Measurements from ENCODE around the gene HAPLN1. TPM values are rescaled to one million over a fixed set of nuclear protein-coding genes. Genes with fewer than 3 reads are reported as not detected.

HAPLN1 gene
- polyA plus RNA-seq, 2 of the 4 experiments (the other 2 are of a cell fraction) = not detected

GRCh38 chr5:83751201-83751600 is 30.5 kb upstream of the HAPLN1 start:
- H3K27ac ChIP-seq = no peak overlapping the region
- ChIA-PET CTCF (no interaction called here), POLR2A (no interaction called here)
- no peak for ATAC-seq
- no peak overlapping the region for H3K4me3 ChIP-seq
- DNase-seq (ENCODE audit: low read depth in 1 of 2, low spot score in 1 of 2) = no peak
- no peak overlapping the region for H3K4me2 ChIP-seq
- WGBS (ENCODE audit: missing lambda C conversion rate) = 0% methylated on average over 1 of the region's 1 CpG
- H3K9me3 ChIP-seq = no peaks in the 10 kb centered on the region
- no peaks in the 10 kb centered on the region for H3K4me1 ChIP-seq
- FAIRE-seq = no peak
- no peak for TF ChIP-seq HOXA7 (CRISPR knock-in tag; IDR thresholded peaks at IDR 0.05)
- TF ChIP-seq RAD21 (conservative IDR thresholded peaks at IDR 0.05 in 1 of 2, IDR thresholded peaks at IDR 0.05 in 1 of 2) = no peak
- TF ChIP-seq FOSB (CRISPR knock-in tag; IDR thresholded peaks at IDR 0.05) = no peak
- TF ChIP-seq GATA3 (IDR thresholded peaks at IDR 0.05; ENCODE audit: borderline replicate concordance) = no peak
- TF ChIP-seq SREBF2 (IDR thresholded peaks at IDR 0.05) = no peak
- TF ChIP-seq KDM1A (IDR thresholded peaks at IDR 0.05; ENCODE audit: low read depth) = no peak
- no peak for TF ChIP-seq CTCF (IDR thresholded peaks at IDR 0.05)
- no peak for TF ChIP-seq JUNB (IDR thresholded peaks at IDR 0.05)
- TF ChIP-seq RFX5 (IDR thresholded peaks at IDR 0.05) = no peak
- TF ChIP-seq EHMT2 (IDR thresholded peaks at IDR 0.05; ENCODE audit: low read depth) = no peak
- TF ChIP-seq ELK1 (IDR thresholded peaks at IDR 0.05; ENCODE audit: low read depth, low read length) = no peak
- no peak for TF ChIP-seq ZSCAN20 (CRISPR knock-in tag; IDR thresholded peaks at IDR 0.05)
- no peak for TF ChIP-seq SMC3 (IDR thresholded peaks at IDR 0.05)

GRCh38 chr5:83750749-83751148 is 30.1 kb upstream of the HAPLN1 start:
- Histone ChIP-seq H3K27ac (no peak overlapping the region), H3K4me1 (no peaks in the 10 kb centered on the region), H3K4me2 (no peak overlapping the region), H3K9me3 (no peaks in the 10 kb centered on the region), H3K4me3 (no peak overlapping the region)
- TF ChIP-seq NPAS2 (CRISPR knock-in tag; IDR thresholded peaks at IDR 0.05; ENCODE audit: borderline replicate concordance) (no peak), NFE2L2 (conservative IDR thresholded peaks at IDR 0.05; ENCODE audit: low read length) (no peak), RCOR1 (IDR thresholded peaks at IDR 0.05; ENCODE audit: low read depth, low read length) (no peak)
- DNase-seq (ENCODE audit: low read depth in 1 of 2, low spot score in 1 of 2) (no peak), FAIRE-seq (no peak), ATAC-seq (no peak)
- 4% methylated on average over 1 of the region's 1 CpG for WGBS (ENCODE audit: missing lambda C conversion rate)
- POLR2A ChIA-PET = no interaction called here
- CTCF ChIA-PET = no interaction called here

GRCh38 chr5:83745816-83746215 is 25.2 kb upstream of the HAPLN1 start:
- Histone ChIP-seq H3K9me3 (no peaks in the 10 kb centered on the region), H3K27ac (no peak overlapping the region), H3K4me3 (no peak overlapping the region), H3K4me1 (no peaks in the 10 kb centered on the region), H3K4me2 (no peak overlapping the region)
- ChIA-PET CTCF (no interaction called here), POLR2A (no interaction called here)
- TF ChIP-seq TP53 (CRISPR knock-in tag; IDR thresholded peaks at IDR 0.05) (no peak), KDM5A (IDR thresholded peaks at IDR 0.05) (no peak), FOSB (CRISPR knock-in tag; IDR thresholded peaks at IDR 0.05) (no peak), FOSL2 (IDR thresholded peaks at IDR 0.05) (no peak), FOSL2 (CRISPR knock-in tag; IDR thresholded peaks at IDR 0.05) (no peak), MAZ (IDR thresholded peaks at IDR 0.05; ENCODE audit: borderline replicate concordance, low read depth, low read length) (no peak), REST (IDR thresholded peaks at IDR 0.05) (no peak), RCOR1 (IDR thresholded peaks at IDR 0.05; ENCODE audit: low read depth, low read length) (no peak), ZFP36 (IDR thresholded peaks at IDR 0.05; ENCODE audit: borderline replicate concordance, partially characterized antibody) (no peak), KDM1A (IDR thresholded peaks at IDR 0.05; ENCODE audit: low read depth) (no peak)
- DNase-seq (ENCODE audit: low read depth in 1 of 2, low spot score in 1 of 2) (no peak), ATAC-seq (no peak), FAIRE-seq (no peak)
- WGBS (ENCODE audit: missing lambda C conversion rate) = 29% methylated on average over 2 of the region's 2 CpGs

All from A549 (cell line).